Pancreas (tissue), 10 donors: ENCODE results near the gene SMYD1. TPM values are rescaled to one million over a fixed set of nuclear protein-coding genes. Genes with fewer than 3 reads are reported as not detected.
"Not testable (repeated sequence)": the region's sequence is repeated elsewhere in the genome, so short reads cannot be mapped to it uniquely, and the experiment has no call there.

ENCODE experiments used
- ATAC-seq, 4 donors: fragments of 200-7000 bp; cut with Tn5 transposase; one replicate each; pipeline versions ENCODE4 v1.8.0 to v1.9.1; 2020; ENCODE audit warnings: mild to moderate bottlenecking in 4 of 4, moderate library complexity in 4 of 4
- DNase-seq, 6 donors: peaks; one replicate each; pipeline ENCODE4 v3.0.0-alpha.2; 2020
- FAIRE-seq: peaks from 2 replicates; lab custom pipeline; 2012; peaks lifted over from hg19 to GRCh38; lab: Jason Lieb, UNC
- H3K27ac ChIP-seq, 4 donors: fragments of 200-600 bp; sonication (generic); 1 replicate in 3 of 4; 2 replicates in 1 of 4; pipeline versions ENCODE4 v1.5.0 to v1.8.0; 2020
- H3K27me3 ChIP-seq, 4 donors: fragments of 200-600 bp; one replicate each; pipeline ENCODE4 v1.8.0; 2021
- H3K36me3 ChIP-seq, 3 donors: fragments of 200-600 bp; sonication (generic) in 1 of 3; one replicate each; pipeline versions ENCODE4 v1.5.0 to v1.8.0; 2020 to 2021
- H3K4me1 ChIP-seq, 3 donors: fragments of 200-600 bp; one replicate each; pipeline ENCODE4 v1.8.0; 2021
- H3K4me3 ChIP-seq, 4 donors: fragments of 200-600 bp; sonication (generic) in 2 of 4; one replicate each; pipeline versions ENCODE4 v1.5.0 to v1.8.0; 2020 to 2021
- H3K9me3 ChIP-seq, 4 donors: fragments of 200-600 bp; one replicate each; pipeline ENCODE4 v1.8.0; 2021
- CTCF ChIP-seq, 4 donors: fragments of 200-600 bp; sonication (generic) in 3 of 4; IDR thresholded peaks; one replicate each; pipeline versions ENCODE4 v1.5.0 to v1.8.0; 2021; ENCODE audit warnings: antibody characterized with exemption in 4 of 4
- WGBS, 2 donors: extraction: QIAGEN DNeasy Blood & Tissue Kit; methylation state at CpG; one replicate each; pipeline ENCODE4 v1.1.7; 2013; 5-methylcytosine and 5-hydroxymethylcytosine counted together
- intact Hi-C, 3 donors: fragments of 100-400 bp; cut with DNase I; formaldehyde crosslinking; loops; one replicate each; pipeline versions ENCODE4 v1.11.1 to v1.14.2; 2022
- polyA plus RNA-seq, 2 donors: library from polyadenylated mRNA; stranded (reverse); fragments of 200-250 nt; gene quantifications; one replicate each; pipeline ENCODE4 v1.2.3, GENCODE V29; 2013
- total RNA-seq, 6 donors: library from RNA; stranded (reverse); fragmentation: NEBNext Ultra II Directional in 4 of 6; extraction: Animal tissue kit (Norgen Biotek cat#: 25700) in 4 of 6; gene quantifications; one replicate each; pipeline versions ENCODE4 v1.2.1 to v1.2.4, GENCODE V29; 2021 to 2023
- donor health status: healthy with polysubstance abuse.
- donor health status: DM: no; HTN: no; CAD: no; lungs with moderate emphysema.
- donor health status: DM: no; HTN: no; CAD: no.
- donor health status: control.
- donor health status: control.
- donor health status: Bipolar disorder and iron deficiency.
- donor health status: DM: yes; HTN: yes; CAD: no.
- donor health status: DM: no; HTN: no; CAD: no.
- donor health status: DM: no; HTN: no; CAD: no.
- donor health status: DM: yes; HTN: yes; CAD: no.

Gene SMYD1
- under 1 TPM in 2 of 6 donors, not detected in 4; 0.06 to 0.16 TPM for total RNA-seq
- not detected for polyA plus RNA-seq

DNA sequence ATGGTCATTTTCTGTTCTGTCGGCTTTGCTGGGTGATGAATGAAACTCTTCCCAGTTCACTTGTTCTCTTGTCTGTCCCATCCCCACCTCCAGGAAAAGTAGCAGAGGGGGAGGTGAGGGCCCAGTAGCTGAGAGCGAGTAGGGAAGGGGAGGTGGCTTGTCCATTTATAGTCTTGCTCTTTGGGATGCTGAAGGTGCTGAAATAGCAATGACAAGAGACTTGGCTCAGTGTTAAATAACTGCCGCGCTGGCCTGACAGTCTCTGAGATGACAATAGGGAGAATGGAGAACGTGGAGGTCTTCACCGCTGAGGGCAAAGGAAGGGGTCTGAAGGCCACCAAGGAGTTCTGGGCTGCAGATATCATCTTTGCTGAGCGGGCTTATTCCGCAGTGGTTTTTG, at the start of gene SMYD1:
SMYD1 (plus strand) TSS at position 228 of the 400 bp plus-strand sequence; CDS start at position 268, 40 bp downstream.
- Histone ChIP-seq H3K27ac (no peak within 1 kb of the TSS), H3K4me3 (no peak within 1 kb of the TSS), H3K36me3 (no peaks in the 10 kb centered on the region), H3K9me3 (no peaks in the 10 kb centered on the region), H3K4me1 (no peaks in the 10 kb centered on the region), H3K27me3 (no peaks in the 10 kb centered on the region)
- FAIRE-seq (no peak), DNase-seq (no peak), ATAC-seq (no peak)
- TF ChIP-seq CTCF (IDR thresholded peaks at IDR 0.05): no peak
- 80 to 86% methylated on average over 8 of the region's 8 CpGs for WGBS, 2 donors
- intact Hi-C loops: no loop called here

- H3K27me3 ChIP-seq, intact Hi-C loops, H3K9me3 ChIP-seq, DNase-seq, ATAC-seq, FAIRE-seq, H3K36me3 ChIP-seq, H3K27ac ChIP-seq: not testable (repeated sequence)
- peaks cover 0 to 12% (median 0%) of the 10 kb centered on the region in 3 donors for H3K4me1 ChIP-seq
- H3K4me3 ChIP-seq: peak overlapping the region in 2 of 4 donors; percentile 62 to 67
- 79 to 86% methylated on average over 11 of the region's 11 CpGs for whole genome bisulfite sequencing, 2 donors
Observed at GRCh38 chr2:88018077-88018805, 49.4 kb upstream of the SMYD1 start.

GRCh38 chr2:88018909-88019308, 48.7 kb upstream of the SMYD1 start:
- Histone ChIP-seq H3K9me3 (no peaks in the 10 kb centered on the region), H3K36me3 (no peaks in the 10 kb centered on the region), H3K4me1 (peaks cover 0 to 12% (median 0%) of the 10 kb centered on the region in 3 donors), H3K27ac (no peak overlapping the region), H3K27me3 (no peaks in the 10 kb centered on the region), H3K4me3 (no peak overlapping the region)
- WGBS, 2 donors: 82 to 93% methylated on average over 6 of the region's 6 CpGs
- FAIRE-seq: no peak
- ATAC-seq: no peak
- DNase-seq: no peak
- TF ChIP-seq CTCF (IDR thresholded peaks at IDR 0.05): no peak
- intact Hi-C loops: no loop called here

DNA sequence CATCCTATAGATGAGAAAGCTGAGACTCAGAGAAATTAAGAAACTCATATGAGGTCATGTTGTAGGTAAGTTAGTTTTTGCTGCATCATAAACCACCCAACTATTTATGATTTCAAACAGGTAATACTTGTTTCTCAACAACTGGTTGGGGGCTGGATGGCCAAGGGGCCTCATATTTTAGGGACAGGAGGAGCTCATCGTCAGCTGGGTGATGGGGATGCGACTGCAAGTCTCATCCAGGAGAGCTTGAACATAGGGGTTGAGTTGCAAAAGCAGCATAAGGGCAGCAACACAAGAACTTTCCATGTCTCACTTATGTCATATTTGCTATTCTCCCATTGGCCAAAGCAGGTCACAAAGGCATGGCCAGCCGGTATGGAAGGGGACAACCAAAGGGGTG, 47.6 kb upstream of the SMYD1 start:
- 70 to 84% methylated on average over 3 of the region's 3 CpGs for WGBS, 2 donors
- FAIRE-seq (no peak), ATAC-seq (no peak), DNase-seq (no peak)
- Histone ChIP-seq H3K27ac (no peak overlapping the region), H3K4me3 (no peak overlapping the region), H3K36me3 (no peaks in the 10 kb centered on the region), H3K4me1 (peaks cover 0 to 12% (median 0%) of the 10 kb centered on the region in 3 donors), H3K9me3 (no peaks in the 10 kb centered on the region), H3K27me3 (no peaks in the 10 kb centered on the region)
- TF ChIP-seq CTCF (IDR thresholded peaks at IDR 0.05): no peak
- intact Hi-C loops: no loop called here

DNA sequence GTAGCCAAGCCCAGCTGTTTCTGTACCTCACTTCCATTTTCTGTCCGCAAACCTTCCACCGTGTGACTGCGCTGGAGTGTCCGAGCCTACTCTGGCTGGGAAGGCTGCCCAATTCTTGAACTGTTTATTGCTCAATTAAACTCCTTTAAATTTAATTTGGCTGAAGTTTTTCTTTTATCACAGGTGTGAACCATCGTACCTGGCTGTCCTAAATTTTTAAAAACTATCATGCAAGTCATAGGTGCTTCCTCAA, 45.0 kb upstream of the SMYD1 start:
- Histone ChIP-seq H3K4me3 (no peak overlapping the region), H3K9me3 (no peaks in the 10 kb centered on the region), H3K27me3 (no peaks in the 10 kb centered on the region), H3K4me1 (peaks cover 0 to 10% (median 0%) of the 10 kb centered on the region in 3 donors), H3K27ac (peak overlapping the region in 2 of 4 donors; percentile 42 to 55), H3K36me3 (no peaks in the 10 kb centered on the region)
- intact Hi-C loops: no loop called here
- FAIRE-seq (no peak), ATAC-seq (peak in 3 of 4 donors; percentile 37 to 68 (median 44)), DNase-seq (peak in 3 of 6 donors; percentile 33 to 45 (median 41))
- WGBS, 2 donors: 36 to 41% methylated on average over 5 of the region's 5 CpGs
- no peak for TF ChIP-seq CTCF (IDR thresholded peaks at IDR 0.05)
